Measurements from ENCODE around the gene SIRT2. TPM values are rescaled to one million over a fixed set of nuclear protein-coding genes. Genes with fewer than 3 reads are reported as not detected.

The SIRT2 gene
- total RNA-seq, 1 experiment from 2014 or later, result 8.4 TPM

DNA sequence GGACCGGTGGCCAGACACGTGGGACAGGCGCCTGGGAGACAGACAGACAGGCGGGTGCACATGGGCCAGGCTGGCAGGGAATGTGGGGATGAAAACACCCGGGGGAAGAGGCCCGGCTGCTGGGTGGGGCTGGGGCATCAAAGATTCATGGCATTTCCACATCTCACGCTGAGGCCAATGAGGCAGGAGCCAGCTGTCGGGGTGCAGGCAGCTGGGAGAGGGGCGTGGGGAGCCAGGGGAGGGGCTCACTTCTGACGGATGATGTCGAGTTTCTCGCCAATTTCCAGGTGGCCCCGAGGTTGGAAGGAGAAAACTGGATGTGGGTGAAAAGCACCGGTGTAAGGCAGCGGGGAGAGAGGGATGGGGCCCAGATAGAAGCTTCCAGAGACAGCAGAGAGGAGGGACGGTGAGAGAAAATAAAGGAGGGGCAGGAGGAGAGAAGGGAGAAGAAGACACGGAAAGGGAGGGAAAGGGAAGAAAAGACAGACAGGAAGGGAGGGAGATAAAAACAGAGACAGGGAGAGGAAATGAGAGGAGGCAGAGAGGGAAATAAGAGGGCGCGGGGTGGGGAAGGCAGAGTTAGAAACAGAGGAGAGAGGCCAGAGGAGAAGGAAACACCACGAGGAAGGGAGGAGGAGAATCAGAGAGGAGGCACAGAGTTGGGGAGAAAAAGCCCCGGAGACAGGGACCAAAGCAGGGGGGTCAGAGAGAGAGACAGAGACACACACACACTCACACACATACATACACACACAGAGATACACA is 20.6 kb upstream of the SIRT2 start:
- H3K4ac ChIP-seq (ENCODE audit: low read depth, low read length), result no peak overlapping the region
- H3K9me3 ChIP-seq (ENCODE audit: control insufficient read depth, low read depth, low read length), result no peaks in the 10 kb centered on the region
- H3K4me3 Mint-ChIP-seq, result no peak overlapping the region
- no peak for DNase-seq
- no peak overlapping the region for H3K56ac ChIP-seq (ENCODE audit: insufficient read length, low read depth, low read length)
- no peak overlapping the region for H3K23ac ChIP-seq (ENCODE audit: insufficient read length, low read depth, low read length)
- H2BK5ac ChIP-seq (ENCODE audit: insufficient read length, low read length), result no peak overlapping the region
- H3K27me3 ChIP-seq (ENCODE audit: insufficient read depth, low read length), result no peaks in the 10 kb centered on the region
- H2AFZ ChIP-seq (ENCODE audit: low read length), result no peak overlapping the region
- no peak overlapping the region for H2AK5ac ChIP-seq (ENCODE audit: insufficient read length, low read length)
- no CpG with 5 or more reads among the region's 21 CpGs for WGBS (ENCODE audit: extremely low coverage, insufficient read length, low lambda C conversion rate)
- no peak overlapping the region for H2BK12ac ChIP-seq (ENCODE audit: insufficient read length, low read depth, low read length)
- H3K36me3 Mint-ChIP-seq (ENCODE audit: insufficient read depth in 1 of 3, low read depth in 3 of 3), result peaks cover 19 to 33% (median 28%) of the 10 kb centered on the region in 3 experiments; a peak in 6 of 7 replicates
- no peaks in the 10 kb centered on the region for H3K79me2 ChIP-seq (ENCODE audit: insufficient read depth, low read length)
- H3K9ac ChIP-seq (ENCODE audit: extremely low read depth, insufficient read length, low read length), result no peak overlapping the region
- no peak overlapping the region for H2BK120ac ChIP-seq (ENCODE audit: low read depth, low read length, poor library complexity, severe bottlenecking)
- no peaks in the 10 kb centered on the region for H4K20me1 ChIP-seq (ENCODE audit: control insufficient read depth, insufficient read depth, insufficient read length)
- no peak overlapping the region for H2BK15ac ChIP-seq (ENCODE audit: low read depth, low read length)
- no peaks in the 10 kb centered on the region for H3K4me1 ChIP-seq (ENCODE audit: insufficient read depth, low read length)
- no peaks in the 10 kb centered on the region for H3K79me1 ChIP-seq (ENCODE audit: insufficient read depth, low read depth, low read length, poor library complexity, severe bottlenecking)
- H3K14ac ChIP-seq (ENCODE audit: insufficient read depth, low read length), result no peak overlapping the region
- no peak overlapping the region for H3K4me2 ChIP-seq (ENCODE audit: insufficient read depth, insufficient read length, low read length)
- H3K27ac Mint-ChIP-seq, result no peak overlapping the region
- H3K23me2 ChIP-seq (ENCODE audit: insufficient read length, low read depth, low read length, poor library complexity, severe bottlenecking), result no peaks in the 10 kb centered on the region
- H4K91ac ChIP-seq (ENCODE audit: insufficient read length, low read depth, low read length), result no peak overlapping the region
- TF ChIP-seq, protein P1, sequence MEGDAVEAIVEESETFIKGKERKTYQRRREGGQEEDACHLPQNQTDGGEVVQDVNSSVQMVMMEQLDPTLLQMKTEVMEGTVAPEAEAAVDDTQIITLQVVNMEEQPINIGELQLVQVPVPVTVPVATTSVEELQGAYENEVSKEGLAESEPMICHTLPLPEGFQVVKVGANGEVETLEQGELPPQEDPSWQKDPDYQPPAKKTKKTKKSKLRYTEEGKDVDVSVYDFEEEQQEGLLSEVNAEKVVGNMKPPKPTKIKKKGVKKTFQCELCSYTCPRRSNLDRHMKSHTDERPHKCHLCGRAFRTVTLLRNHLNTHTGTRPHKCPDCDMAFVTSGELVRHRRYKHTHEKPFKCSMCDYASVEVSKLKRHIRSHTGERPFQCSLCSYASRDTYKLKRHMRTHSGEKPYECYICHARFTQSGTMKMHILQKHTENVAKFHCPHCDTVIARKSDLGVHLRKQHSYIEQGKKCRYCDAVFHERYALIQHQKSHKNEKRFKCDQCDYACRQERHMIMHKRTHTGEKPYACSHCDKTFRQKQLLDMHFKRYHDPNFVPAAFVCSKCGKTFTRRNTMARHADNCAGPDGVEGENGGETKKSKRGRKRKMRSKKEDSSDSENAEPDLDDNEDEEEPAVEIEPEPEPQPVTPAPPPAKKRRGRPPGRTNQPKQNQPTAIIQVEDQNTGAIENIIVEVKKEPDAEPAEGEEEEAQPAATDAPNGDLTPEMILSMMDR (conservative IDR thresholded peaks at IDR 0.05), result no peak
- H4K8ac ChIP-seq (replicated peaks; ENCODE audit: insufficient read length, low read depth, low read length), result no peak overlapping the region
- H3T11ph ChIP-seq (ENCODE audit: low read length), result no peak overlapping the region
- H3K27ac ChIP-seq (ENCODE audit: insufficient read length, low read depth, low read length), result no peak overlapping the region
- H3K9me3 Mint-ChIP-seq, result no peaks in the 10 kb centered on the region
- no peak overlapping the region for H2BK20ac ChIP-seq (ENCODE audit: low read depth, low read length, poor library complexity, severe bottlenecking)
- no peak overlapping the region for H3K18ac ChIP-seq (ENCODE audit: insufficient read length, low read depth, low read length)
- no peaks in the 10 kb centered on the region for H3K27me3 Mint-ChIP-seq (ENCODE audit: low read depth)
- H3K4me1 Mint-ChIP-seq, result no peaks in the 10 kb centered on the region
- no peak overlapping the region for H4K5ac ChIP-seq (ENCODE audit: insufficient read length, low read depth, low read length)

Data from H9 (cell line).